ENCODE measurements around the gene CDK16. TPM values are rescaled to one million over a fixed set of nuclear protein-coding genes. Genes with fewer than 3 reads are reported as not detected.

Gene CDK16
- total RNA-seq, 4 donors from 2014 or later = 118 to 188 (median 154) TPM

DNA sequence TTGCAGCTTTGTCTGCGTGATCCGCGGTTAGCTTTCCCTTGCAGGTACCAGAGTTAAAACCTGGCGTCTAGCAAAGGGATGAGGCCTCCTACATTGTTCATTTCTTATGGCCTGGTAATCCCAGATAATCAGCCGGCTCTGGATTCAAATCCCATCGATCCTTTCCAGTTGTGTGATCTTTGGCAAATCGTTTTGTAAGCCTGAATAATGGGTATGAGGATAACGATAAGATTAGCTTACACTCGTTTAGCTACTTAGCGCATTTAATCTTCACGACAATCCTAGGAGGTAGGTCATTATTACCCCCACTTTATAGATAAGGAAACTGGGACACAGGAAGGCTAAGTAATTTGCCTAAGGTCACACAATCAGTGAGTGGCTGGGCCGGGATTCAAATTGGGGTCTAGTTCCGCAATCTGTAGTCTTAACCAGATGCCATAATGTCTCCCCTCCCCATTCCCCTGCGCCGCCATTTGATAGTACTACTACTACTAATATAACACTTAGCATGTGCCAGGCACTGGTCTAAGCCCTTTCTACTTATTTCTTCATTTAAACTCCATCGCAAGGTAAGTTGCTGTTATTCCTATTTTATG is 26.6 kb upstream of the CDK16 start:
- H3K4me3 ChIP-seq = peak overlapping the region; percentile 46 to 58 (median 52)
- no peaks in the 10 kb centered on the region for H3K27me3 ChIP-seq
- TF ChIP-seq POLR2A (IDR thresholded peaks at IDR 0.05) = no peak
- TF ChIP-seq, protein P1, sequence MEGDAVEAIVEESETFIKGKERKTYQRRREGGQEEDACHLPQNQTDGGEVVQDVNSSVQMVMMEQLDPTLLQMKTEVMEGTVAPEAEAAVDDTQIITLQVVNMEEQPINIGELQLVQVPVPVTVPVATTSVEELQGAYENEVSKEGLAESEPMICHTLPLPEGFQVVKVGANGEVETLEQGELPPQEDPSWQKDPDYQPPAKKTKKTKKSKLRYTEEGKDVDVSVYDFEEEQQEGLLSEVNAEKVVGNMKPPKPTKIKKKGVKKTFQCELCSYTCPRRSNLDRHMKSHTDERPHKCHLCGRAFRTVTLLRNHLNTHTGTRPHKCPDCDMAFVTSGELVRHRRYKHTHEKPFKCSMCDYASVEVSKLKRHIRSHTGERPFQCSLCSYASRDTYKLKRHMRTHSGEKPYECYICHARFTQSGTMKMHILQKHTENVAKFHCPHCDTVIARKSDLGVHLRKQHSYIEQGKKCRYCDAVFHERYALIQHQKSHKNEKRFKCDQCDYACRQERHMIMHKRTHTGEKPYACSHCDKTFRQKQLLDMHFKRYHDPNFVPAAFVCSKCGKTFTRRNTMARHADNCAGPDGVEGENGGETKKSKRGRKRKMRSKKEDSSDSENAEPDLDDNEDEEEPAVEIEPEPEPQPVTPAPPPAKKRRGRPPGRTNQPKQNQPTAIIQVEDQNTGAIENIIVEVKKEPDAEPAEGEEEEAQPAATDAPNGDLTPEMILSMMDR (IDR thresholded peaks at IDR 0.05) = no peak
- H3K27ac ChIP-seq = peak overlapping the region in 3 of 4 donors; percentile 53 to 80 (median 74)
- DNase-seq = peak in 1 of 3 donors; percentile 42
- no peaks in the 10 kb centered on the region for H3K9me3 ChIP-seq
- H3K4me1 ChIP-seq = peaks cover 0 to 25% (median 4%) of the 10 kb centered on the region in 4 donors
- H3K36me3 ChIP-seq = no peaks in the 10 kb centered on the region

DNA sequence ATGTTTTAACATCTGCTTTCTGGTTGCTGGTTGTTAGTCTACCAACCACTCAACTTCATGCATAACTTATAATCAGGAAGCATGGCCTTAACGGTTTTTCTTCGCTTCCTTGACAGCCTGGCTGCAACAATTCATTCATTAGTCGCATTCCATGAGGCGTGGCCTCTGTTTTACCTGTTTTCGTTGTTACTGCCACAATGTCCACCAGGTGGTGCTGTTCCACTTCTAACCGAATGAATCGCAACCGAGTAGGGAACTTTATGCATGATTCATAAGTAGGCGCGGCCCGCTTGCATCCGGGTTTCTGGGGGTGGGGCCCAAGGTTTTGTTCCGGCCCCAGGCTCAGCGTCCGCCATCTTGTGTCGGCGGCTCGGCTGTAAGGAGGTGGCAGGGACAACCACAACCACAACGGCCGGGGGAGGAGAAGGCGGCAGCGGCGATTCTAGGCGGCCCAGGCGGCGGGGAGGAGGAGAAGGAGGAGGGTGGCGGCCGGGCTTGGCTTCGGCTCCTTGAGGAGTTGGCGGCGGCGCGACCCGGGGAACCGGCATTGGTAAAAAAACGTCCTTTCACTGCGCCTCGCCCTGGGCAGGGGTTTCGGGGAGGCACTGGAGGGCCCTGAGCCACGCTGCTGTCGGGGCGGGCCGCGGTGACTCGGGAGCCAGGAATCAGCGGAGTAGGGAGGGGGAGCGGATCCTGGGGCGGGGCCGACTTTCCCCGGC is 24.8 kb upstream of the CDK16 start, which contains the start of gene UBA1:
TSS of gene UBA1 (plus strand) at position 355 of the 719 bp plus-strand sequence. CDS start 4,974 bp downstream, outside the sequence.
- peaks cover 0 to 2% (median 0%) of the 10 kb centered on the region in 3 donors for H3K36me3 ChIP-seq
- no peaks in the 10 kb centered on the region for H3K9me3 ChIP-seq
- H3K4me1 ChIP-seq = peaks cover 0 to 40% (median 4%) of the 10 kb centered on the region in 4 donors
- peak within 1 kb of the TSS; percentile 78 to 93 (median 84) for H3K4me3 ChIP-seq
- H3K27ac ChIP-seq = peak within 1 kb of the TSS; percentile 92 to 97 (median 96)
- no peaks in the 10 kb centered on the region for H3K27me3 ChIP-seq
- TF ChIP-seq, protein P1 (IDR thresholded peaks at IDR 0.05) = peak; percentile 61 to 98 (median 88)
- TF ChIP-seq POLR2A (IDR thresholded peaks at IDR 0.05) = peak; percentile 55 to 89
- peak; percentile 87 to 99 (median 98) for DNase-seq

- DNase-seq = no peak
- no peak for TF ChIP-seq POLR2A (IDR thresholded peaks at IDR 0.05)
- TF ChIP-seq, protein P1 (IDR thresholded peaks at IDR 0.05) = no peak
- Histone ChIP-seq H3K4me1 (peaks cover 0 to 40% (median 4%) of the 10 kb centered on the region in 4 donors), H3K4me3 (peak overlapping the region; percentile 78 to 93 (median 84)), H3K27ac (peak overlapping the region; percentile 92 to 97 (median 96)), H3K27me3 (no peaks in the 10 kb centered on the region), H3K9me3 (no peaks in the 10 kb centered on the region), H3K36me3 (peaks cover 0 to 9% (median 0%) of the 10 kb centered on the region in 3 donors)
These were observed 24.2 kb upstream of the CDK16 start for GRCh38 chrX:47194194-47194787.

DNA sequence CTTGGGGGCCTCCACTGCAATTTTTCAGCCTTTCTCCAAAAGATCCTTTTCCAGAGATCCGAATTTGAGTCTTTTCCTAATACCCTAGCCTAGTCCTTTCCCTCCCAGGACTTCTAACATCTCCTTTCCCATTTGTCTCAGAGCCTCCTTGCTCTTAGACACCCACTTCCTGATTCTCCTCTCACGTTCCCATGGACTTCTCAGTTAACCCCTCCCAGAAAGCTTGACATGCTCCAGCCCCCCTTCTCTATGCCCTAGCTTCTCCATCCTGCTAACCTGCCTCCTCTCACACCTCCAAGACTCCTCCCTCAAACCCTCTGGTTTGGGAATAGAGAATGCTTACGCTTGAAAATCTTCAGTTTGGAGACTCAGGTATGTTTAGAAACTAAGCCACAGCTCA is 22.4 kb upstream of the CDK16 start:
- no peak overlapping the region for H3K27ac ChIP-seq
- no peaks in the 10 kb centered on the region for H3K27me3 ChIP-seq
- peak overlapping the region in 1 of 4 donors; percentile 84 for H3K4me3 ChIP-seq
- H3K9me3 ChIP-seq = no peaks in the 10 kb centered on the region
- no peak for TF ChIP-seq POLR2A (IDR thresholded peaks at IDR 0.05)
- TF ChIP-seq, protein P1 (IDR thresholded peaks at IDR 0.05) = no peak
- peaks cover 0 to 40% (median 4%) of the 10 kb centered on the region in 4 donors for H3K4me1 ChIP-seq
- no peak for DNase-seq
- H3K36me3 ChIP-seq = peaks cover 0 to 16% (median 0%) of the 10 kb centered on the region in 3 donors

DNA sequence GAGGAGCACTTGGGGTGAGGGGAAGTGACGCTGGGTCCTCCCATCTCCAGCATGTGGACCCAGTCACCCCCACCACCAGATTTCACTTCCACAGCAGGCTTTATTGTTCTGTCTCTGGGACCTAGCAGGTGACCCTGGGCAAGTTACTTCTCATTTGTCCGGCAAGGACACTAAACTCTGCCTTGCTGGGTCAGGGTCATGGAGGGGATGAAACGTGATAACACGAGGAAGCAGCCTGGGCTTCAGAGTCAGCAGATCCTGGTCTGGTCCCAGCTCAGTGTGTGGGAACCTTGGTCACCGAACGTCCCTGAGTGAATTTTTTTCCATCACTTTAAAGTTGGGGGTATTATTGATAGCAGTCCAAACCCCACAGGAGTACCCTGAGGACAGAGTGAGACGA is 21.0 kb upstream of the CDK16 start:
- DNase-seq = no peak
- Histone ChIP-seq H3K4me3 (no peak overlapping the region), H3K9me3 (no peaks in the 10 kb centered on the region), H3K4me1 (peaks cover 0 to 40% (median 4%) of the 10 kb centered on the region in 4 donors), H3K27ac (no peak overlapping the region), H3K36me3 (peaks cover 0 to 31% (median 0%) of the 10 kb centered on the region in 3 donors), H3K27me3 (no peaks in the 10 kb centered on the region)
- TF ChIP-seq, protein P1 (IDR thresholded peaks at IDR 0.05) = no peak
- TF ChIP-seq POLR2A (IDR thresholded peaks at IDR 0.05) = no peak
